ENCODE results near the gene TOR1AIP1. TPM values are rescaled to one million over a fixed set of nuclear protein-coding genes. Genes with fewer than 3 reads are reported as not detected.

Gene TOR1AIP1
- total and polyA plus RNA-seq, 2 donors (not counting 1 experiment from before 2014, with no cell fraction given) = 51.1 to 62.3 TPM

DNA sequence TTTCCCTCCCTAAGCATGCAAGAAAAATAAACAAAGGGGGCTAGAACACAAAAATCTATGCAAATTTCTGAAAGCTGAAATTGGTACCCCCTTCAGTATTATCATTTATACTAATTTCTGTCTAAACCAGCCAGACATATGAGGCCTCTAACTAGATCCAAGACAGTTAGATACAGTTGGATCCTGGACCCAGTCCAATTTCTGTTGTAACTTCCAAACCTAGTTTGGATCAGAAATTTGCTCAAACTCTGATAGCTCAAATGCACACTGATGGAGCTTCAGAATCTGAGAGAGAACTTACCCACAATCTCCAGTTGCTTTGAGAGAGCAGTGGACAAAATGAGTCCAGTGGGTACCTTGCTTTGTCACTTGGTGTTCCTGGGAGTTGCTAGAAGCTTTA, 84.5 kb downstream of the TOR1AIP1 start:
- H4K20me1 ChIP-seq (ENCODE audit: control insufficient read depth, extremely low read depth, insufficient read depth, low read length) = no peaks in the 10 kb centered on the region
- no peak overlapping the region for H3K4me3 ChIP-seq (replicated peaks in 1 of 4; ENCODE audit: control extremely low read depth in 1 of 4, insufficient read depth in 1 of 4, low read depth in 3 of 4, low read length in 4 of 4)
- peaks cover 61% of the 10 kb centered on the region for H3K79me2 ChIP-seq (ENCODE audit: control insufficient read depth, insufficient read depth, low read length)
- H3K27me3 ChIP-seq (ENCODE audit: control insufficient read depth, insufficient read depth, low read length) = no peaks in the 10 kb centered on the region
- H3K36me3 ChIP-seq (ENCODE audit: control insufficient read depth, insufficient read depth, low read length) = no peaks in the 10 kb centered on the region
- H3K4me2 ChIP-seq (ENCODE audit: extremely low read depth, insufficient read depth, low read length) = no peak overlapping the region
- no peaks in the 10 kb centered on the region for H3K9me3 ChIP-seq (ENCODE audit: control insufficient read depth, insufficient read depth, low read depth, low read length)
- no peak overlapping the region for H3K27ac ChIP-seq (ENCODE audit: insufficient read depth, low read length)
- DNase-seq (ENCODE audit: low read depth in 2 of 2) = peak in 1 of 2 donors; percentile 9
- TF ChIP-seq, protein P1, sequence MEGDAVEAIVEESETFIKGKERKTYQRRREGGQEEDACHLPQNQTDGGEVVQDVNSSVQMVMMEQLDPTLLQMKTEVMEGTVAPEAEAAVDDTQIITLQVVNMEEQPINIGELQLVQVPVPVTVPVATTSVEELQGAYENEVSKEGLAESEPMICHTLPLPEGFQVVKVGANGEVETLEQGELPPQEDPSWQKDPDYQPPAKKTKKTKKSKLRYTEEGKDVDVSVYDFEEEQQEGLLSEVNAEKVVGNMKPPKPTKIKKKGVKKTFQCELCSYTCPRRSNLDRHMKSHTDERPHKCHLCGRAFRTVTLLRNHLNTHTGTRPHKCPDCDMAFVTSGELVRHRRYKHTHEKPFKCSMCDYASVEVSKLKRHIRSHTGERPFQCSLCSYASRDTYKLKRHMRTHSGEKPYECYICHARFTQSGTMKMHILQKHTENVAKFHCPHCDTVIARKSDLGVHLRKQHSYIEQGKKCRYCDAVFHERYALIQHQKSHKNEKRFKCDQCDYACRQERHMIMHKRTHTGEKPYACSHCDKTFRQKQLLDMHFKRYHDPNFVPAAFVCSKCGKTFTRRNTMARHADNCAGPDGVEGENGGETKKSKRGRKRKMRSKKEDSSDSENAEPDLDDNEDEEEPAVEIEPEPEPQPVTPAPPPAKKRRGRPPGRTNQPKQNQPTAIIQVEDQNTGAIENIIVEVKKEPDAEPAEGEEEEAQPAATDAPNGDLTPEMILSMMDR (conservative IDR thresholded peaks at IDR 0.05 in 1 of 2, IDR thresholded peaks at IDR 0.05 in 1 of 2; ENCODE audit: low read depth in 1 of 2, low read length in 2 of 2) = no peak
- no peak for TF ChIP-seq EZH2 (IDR thresholded peaks at IDR 0.05; ENCODE audit: low read length, missing control alignments)
- no peaks in the 10 kb centered on the region for H3K4me1 ChIP-seq (ENCODE audit: control insufficient read depth, extremely low read depth, insufficient read depth, low read length)
- no peak overlapping the region for H2AFZ ChIP-seq (ENCODE audit: low read length)
- H3K9ac ChIP-seq (ENCODE audit: insufficient read depth, low read length) = no peak overlapping the region

- no peak for DNase-seq (ENCODE audit: low read depth in 2 of 2)
- no peaks in the 10 kb centered on the region for H3K9me3 ChIP-seq (ENCODE audit: control insufficient read depth, insufficient read depth, low read depth, low read length)
- no peaks in the 10 kb centered on the region for H4K20me1 ChIP-seq (ENCODE audit: control insufficient read depth, extremely low read depth, insufficient read depth, low read length)
- no peak overlapping the region for H3K4me2 ChIP-seq (ENCODE audit: extremely low read depth, insufficient read depth, low read length)
- H3K4me3 ChIP-seq (replicated peaks in 1 of 4; ENCODE audit: control extremely low read depth in 1 of 4, insufficient read depth in 1 of 4, low read depth in 3 of 4, low read length in 4 of 4) = no peak overlapping the region
- no peak overlapping the region for H2AFZ ChIP-seq (ENCODE audit: low read length)
- TF ChIP-seq, protein P1 (conservative IDR thresholded peaks at IDR 0.05 in 1 of 2, IDR thresholded peaks at IDR 0.05 in 1 of 2; ENCODE audit: low read depth in 1 of 2, low read length in 2 of 2) = no peak
- no peak for TF ChIP-seq EZH2 (IDR thresholded peaks at IDR 0.05; ENCODE audit: low read length, missing control alignments)
- no peak overlapping the region for H3K9ac ChIP-seq (ENCODE audit: insufficient read depth, low read length)
- H3K4me1 ChIP-seq (ENCODE audit: control insufficient read depth, extremely low read depth, insufficient read depth, low read length) = no peaks in the 10 kb centered on the region
- H3K27me3 ChIP-seq (ENCODE audit: control insufficient read depth, insufficient read depth, low read length) = no peaks in the 10 kb centered on the region
- H3K79me2 ChIP-seq (ENCODE audit: control insufficient read depth, insufficient read depth, low read length) = peaks cover 61% of the 10 kb centered on the region
- no peaks in the 10 kb centered on the region for H3K36me3 ChIP-seq (ENCODE audit: control insufficient read depth, insufficient read depth, low read length)
- H3K27ac ChIP-seq (ENCODE audit: insufficient read depth, low read length) = no peak overlapping the region
These were observed 86.4 kb downstream of the TOR1AIP1 start for GRCh38 chr1:179968284-179968993.

GRCh38 chr1:179968994-179969919, 87.2 kb downstream of the TOR1AIP1 start:
- no peak overlapping the region for H3K4me3 ChIP-seq (replicated peaks in 1 of 4; ENCODE audit: control extremely low read depth in 1 of 4, insufficient read depth in 1 of 4, low read depth in 3 of 4, low read length in 4 of 4)
- peaks cover 59% of the 10 kb centered on the region for H3K79me2 ChIP-seq (ENCODE audit: control insufficient read depth, insufficient read depth, low read length)
- H3K4me2 ChIP-seq (ENCODE audit: extremely low read depth, insufficient read depth, low read length) = no peak overlapping the region
- no peak overlapping the region for H2AFZ ChIP-seq (ENCODE audit: low read length)
- H3K4me1 ChIP-seq (ENCODE audit: control insufficient read depth, extremely low read depth, insufficient read depth, low read length) = no peaks in the 10 kb centered on the region
- no peaks in the 10 kb centered on the region for H3K9me3 ChIP-seq (ENCODE audit: control insufficient read depth, insufficient read depth, low read depth, low read length)
- TF ChIP-seq EZH2 (IDR thresholded peaks at IDR 0.05; ENCODE audit: low read length, missing control alignments) = no peak
- TF ChIP-seq, protein P1 (conservative IDR thresholded peaks at IDR 0.05 in 1 of 2, IDR thresholded peaks at IDR 0.05 in 1 of 2; ENCODE audit: low read depth in 1 of 2, low read length in 2 of 2) = no peak
- H3K9ac ChIP-seq (ENCODE audit: insufficient read depth, low read length) = no peak overlapping the region
- H3K27ac ChIP-seq (ENCODE audit: insufficient read depth, low read length) = no peak overlapping the region
- no peaks in the 10 kb centered on the region for H4K20me1 ChIP-seq (ENCODE audit: control insufficient read depth, extremely low read depth, insufficient read depth, low read length)
- no peaks in the 10 kb centered on the region for H3K36me3 ChIP-seq (ENCODE audit: control insufficient read depth, insufficient read depth, low read length)
- H3K27me3 ChIP-seq (ENCODE audit: control insufficient read depth, insufficient read depth, low read length) = no peaks in the 10 kb centered on the region
- DNase-seq (ENCODE audit: low read depth in 2 of 2) = peak in 1 of 2 donors; percentile 24

All from fibroblast of lung (primary cell).